GM12891 (cell line): Measurements from ENCODE around the gene KRT9.

Source experiments
- PAX5 ChIP-seq: IDR thresholded peaks from 2 replicates; pipeline ENCODE4 v1.6.1; 2011; ENCODE audit warnings: low read length, moderate library complexity, mild to moderate bottlenecking; ENCODE audit not compliant: insufficient read depth, severe bottlenecking
- POLR2A ChIP-seq: IDR thresholded peaks from 2 replicates; pipeline ENCODE4 v1.6.1; 2011; ENCODE audit warnings: low read depth, low read length, control low read depth
- POLR2AphosphoS5 ChIP-seq: IDR thresholded peaks from 2 replicates; pipeline ENCODE4 v1.6.1; 2011; ENCODE audit warnings: low read depth, low read length, control low read depth
- TAF1 ChIP-seq: IDR thresholded peaks from 2 replicates; pipeline ENCODE4 v1.6.1; 2011; ENCODE audit warnings: low read depth, low read length, control low read depth

- TF ChIP-seq POLR2AphosphoS5, result no peak
- no peak for TF ChIP-seq POLR2A
- no peak for TF ChIP-seq TAF1
- TF ChIP-seq PAX5, result no peak
These were observed 30.8 kb downstream of the KRT9 start for GRCh38 chr17:41540921-41541625.
